ENCODE data around the gene SUCO. TPM values are rescaled to one million over a fixed set of nuclear protein-coding genes. Genes with fewer than 3 reads are reported as not detected.

Gene SUCO
- total RNA-seq, 1 donor from 2014 or later = 49.8 TPM

- Mint-ChIP-seq H3K4me1 (peaks cover 3% of the 10 kb centered on the region), H3K27ac (ENCODE audit: unreplicated experiment) (no peak overlapping the region), H3K27me3 (ENCODE audit: low read depth) (no peaks in the 10 kb centered on the region), H3K4me3 (no peak overlapping the region), H3K36me3 (ENCODE audit: low read depth) (no peaks in the 10 kb centered on the region), H3K9me3 (peaks cover 4% of the 10 kb centered on the region)
- DNase-seq (ENCODE audit: low read depth, low spot score) = no peak
- TF ChIP-seq CTCF (conservative IDR thresholded peaks at IDR 0.05) = no peak
Measured at GRCh38 chr1:172637522-172637921, 104.6 kb downstream of the SUCO start.

- peaks cover 3% of the 10 kb centered on the region for H3K4me1 Mint-ChIP-seq
- H3K36me3 Mint-ChIP-seq (ENCODE audit: low read depth) = no peaks in the 10 kb centered on the region
- H3K9me3 Mint-ChIP-seq = peaks cover 4% of the 10 kb centered on the region
- TF ChIP-seq CTCF (conservative IDR thresholded peaks at IDR 0.05) = no peak
- no peak overlapping the region for H3K4me3 Mint-ChIP-seq
- no peak for DNase-seq (ENCODE audit: low read depth, low spot score)
- H3K27ac Mint-ChIP-seq (ENCODE audit: unreplicated experiment) = no peak overlapping the region
- no peaks in the 10 kb centered on the region for H3K27me3 Mint-ChIP-seq (ENCODE audit: low read depth)
Measured at GRCh38 chr1:172638249-172638648, 105.3 kb downstream of the SUCO start.

GRCh38 chr1:172638885-172639831 is 106.2 kb downstream of the SUCO start:
- Mint-ChIP-seq H3K27ac (ENCODE audit: unreplicated experiment) (no peak overlapping the region), H3K27me3 (ENCODE audit: low read depth) (no peaks in the 10 kb centered on the region)

GRCh38 chr1:172640111-172640510 is 107.2 kb downstream of the SUCO start:
- Mint-ChIP-seq H3K4me1 (peaks cover 3% of the 10 kb centered on the region), H3K4me3 (no peak overlapping the region), H3K9me3 (peaks cover 4% of the 10 kb centered on the region), H3K36me3 (ENCODE audit: low read depth) (no peaks in the 10 kb centered on the region), H3K27me3 (ENCODE audit: low read depth) (no peaks in the 10 kb centered on the region), H3K27ac (ENCODE audit: unreplicated experiment) (no peak overlapping the region)
- DNase-seq (ENCODE audit: low read depth, low spot score) = no peak
- TF ChIP-seq CTCF (conservative IDR thresholded peaks at IDR 0.05) = no peak

More at GRCh38 chr1:172638885-172639831, 106.2 kb downstream of the SUCO start:
- DNase-seq (ENCODE audit: low read depth, low spot score) = no peak
- TF ChIP-seq CTCF (conservative IDR thresholded peaks at IDR 0.05) = no peak
- H3K4me3 Mint-ChIP-seq = no peak overlapping the region
- H3K36me3 Mint-ChIP-seq (ENCODE audit: low read depth) = no peaks in the 10 kb centered on the region
- H3K9me3 Mint-ChIP-seq = peaks cover 4% of the 10 kb centered on the region
- H3K4me1 Mint-ChIP-seq = peaks cover 3% of the 10 kb centered on the region

GRCh38 chr1:172641492-172641891 is 108.5 kb downstream of the SUCO start:
- Mint-ChIP-seq H3K36me3 (ENCODE audit: low read depth) (no peaks in the 10 kb centered on the region), H3K4me3 (no peak overlapping the region), H3K4me1 (peaks cover 3% of the 10 kb centered on the region), H3K27ac (ENCODE audit: unreplicated experiment) (no peak overlapping the region), H3K27me3 (ENCODE audit: low read depth) (no peaks in the 10 kb centered on the region), H3K9me3 (peaks cover 4% of the 10 kb centered on the region)
- DNase-seq (ENCODE audit: low read depth, low spot score) = no peak
- no peak for TF ChIP-seq CTCF (conservative IDR thresholded peaks at IDR 0.05)

Measured in neural crest cell (in vitro differentiated cells).